ENCODE results near the gene DTNBP1.

DTNBP1 gene

DNA sequence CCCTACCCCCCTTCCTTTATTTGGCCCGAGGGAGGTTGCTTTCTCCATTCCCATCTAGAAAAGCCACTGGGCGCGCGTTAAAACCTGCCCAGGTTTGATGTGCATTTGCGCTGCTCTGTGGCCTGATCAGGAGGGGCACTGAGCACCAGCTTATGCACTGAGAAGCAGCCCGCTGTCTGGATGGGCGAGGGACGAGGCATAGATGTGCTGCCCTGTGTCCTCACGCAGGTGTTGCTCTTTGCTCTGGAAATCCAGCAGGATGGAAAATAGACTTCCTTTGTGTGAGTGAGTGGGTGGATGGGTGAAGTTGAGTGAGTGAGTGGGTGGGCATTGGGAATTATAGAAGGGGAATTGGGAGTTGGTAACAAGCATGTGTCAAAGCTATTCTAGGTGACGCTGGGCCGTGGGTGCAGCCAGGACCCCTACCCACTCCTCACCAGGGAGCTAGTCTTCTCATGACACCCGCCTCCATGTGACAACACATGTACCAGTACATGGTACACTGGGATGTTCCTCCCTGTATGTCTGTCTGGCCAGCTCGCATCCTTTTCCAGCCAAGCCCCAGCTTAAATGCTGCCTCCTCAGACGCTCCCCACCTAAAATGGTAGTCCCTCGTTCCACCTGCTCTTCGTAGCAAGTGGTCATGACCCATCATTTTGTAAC is 162.6 kb downstream of the DTNBP1 start:
- no peak for DNase-seq

DNA sequence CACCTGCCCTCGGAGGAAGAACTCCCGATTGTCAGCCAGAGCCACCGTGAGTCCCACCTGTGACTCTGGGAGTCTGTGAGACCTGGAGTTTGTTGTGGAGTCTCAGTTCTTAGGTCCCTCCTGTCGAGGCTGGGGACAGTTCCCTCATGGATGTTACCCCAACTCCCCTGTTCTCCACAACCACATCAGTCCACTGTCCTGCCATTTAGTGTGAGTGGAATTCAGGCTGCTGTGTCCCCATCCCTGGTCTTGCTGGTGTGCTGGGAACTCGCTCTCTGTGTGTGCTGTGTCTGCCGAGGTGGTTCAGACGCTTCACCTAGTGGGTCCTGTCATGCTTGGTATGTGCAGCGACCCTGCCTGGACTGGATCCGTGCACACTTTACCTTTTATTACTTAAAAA is 163.2 kb downstream of the DTNBP1 start:
- no peak for DNase-seq

DNA sequence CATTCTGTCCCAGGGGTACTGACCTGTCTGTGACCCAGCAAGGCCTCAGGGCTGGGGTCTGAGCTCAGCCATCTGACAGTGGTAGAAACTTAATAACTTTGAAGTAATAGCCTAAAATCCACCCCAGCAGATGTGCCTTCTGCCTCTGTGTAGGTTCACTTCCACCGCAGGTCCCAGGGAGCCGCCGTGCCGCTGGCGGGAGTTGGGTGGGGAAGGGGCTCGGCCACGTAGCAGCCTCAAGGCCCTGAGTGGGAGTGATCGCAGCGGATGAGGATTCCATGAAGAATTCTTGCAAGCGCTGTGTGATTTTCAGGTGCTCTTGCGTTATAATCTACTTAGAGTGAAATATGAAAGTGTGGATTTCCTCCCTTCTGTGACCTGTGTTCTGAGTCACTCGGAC is 163.7 kb downstream of the DTNBP1 start:
- no peak for DNase-seq

DNA sequence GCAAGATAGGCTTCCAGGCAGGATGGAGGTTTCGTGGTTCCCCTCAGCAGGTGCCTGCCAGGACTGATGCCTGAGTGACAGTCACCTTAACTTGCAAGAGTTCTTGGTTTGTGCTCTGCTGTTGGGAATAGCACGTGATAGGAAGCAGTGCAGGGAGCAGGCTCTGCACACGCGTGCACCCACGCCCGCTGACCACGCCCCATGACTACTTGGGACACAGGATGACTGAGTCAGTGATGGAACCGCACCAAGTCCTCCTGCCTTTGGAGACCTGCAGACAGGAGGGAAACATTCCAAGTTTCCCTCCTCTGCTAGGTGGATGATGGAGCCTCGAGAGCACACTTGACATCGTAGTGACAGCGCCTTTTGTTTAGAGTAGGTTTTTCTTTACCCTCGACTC is 164.2 kb downstream of the DTNBP1 start:
- DNase-seq: no peak

DNA sequence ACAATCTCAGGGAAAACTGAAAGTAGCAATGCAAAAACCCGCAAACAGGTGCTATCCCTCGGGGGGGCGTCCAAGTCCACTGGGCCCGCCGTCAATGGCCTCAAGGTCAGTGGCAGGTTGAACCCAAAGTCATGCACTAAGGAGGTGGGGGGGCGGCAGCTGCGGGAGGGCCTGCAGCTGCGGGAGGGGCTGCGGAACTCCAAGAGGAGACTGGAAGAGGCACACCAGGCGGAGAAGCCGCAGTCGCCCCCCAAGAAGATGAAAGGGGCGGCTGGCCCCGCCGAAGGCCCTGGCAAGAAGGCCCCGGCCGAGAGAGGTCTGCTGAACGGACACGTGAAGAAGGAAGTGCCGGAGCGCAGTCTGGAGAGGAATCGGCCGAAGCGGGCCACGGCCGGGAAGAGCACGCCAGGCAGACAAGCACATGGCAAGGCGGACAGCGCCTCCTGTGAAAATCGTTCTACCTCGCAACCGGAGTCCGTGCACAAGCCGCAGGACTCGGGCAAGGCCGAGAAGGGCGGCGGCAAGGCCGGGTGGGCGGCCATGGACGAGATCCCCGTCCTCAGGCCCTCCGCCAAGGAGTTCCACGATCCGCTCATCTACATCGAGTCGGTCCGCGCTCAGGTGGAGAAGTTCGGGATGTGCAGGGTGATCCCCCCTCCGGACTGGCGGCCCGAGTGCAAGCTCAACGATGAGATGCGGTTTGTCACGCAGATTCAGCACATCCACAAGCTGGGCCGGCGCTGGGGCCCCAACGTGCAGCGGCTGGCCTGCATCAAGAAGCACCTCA is 166.3 kb downstream of the DTNBP1 start:
- no peak for DNase-seq

DNA sequence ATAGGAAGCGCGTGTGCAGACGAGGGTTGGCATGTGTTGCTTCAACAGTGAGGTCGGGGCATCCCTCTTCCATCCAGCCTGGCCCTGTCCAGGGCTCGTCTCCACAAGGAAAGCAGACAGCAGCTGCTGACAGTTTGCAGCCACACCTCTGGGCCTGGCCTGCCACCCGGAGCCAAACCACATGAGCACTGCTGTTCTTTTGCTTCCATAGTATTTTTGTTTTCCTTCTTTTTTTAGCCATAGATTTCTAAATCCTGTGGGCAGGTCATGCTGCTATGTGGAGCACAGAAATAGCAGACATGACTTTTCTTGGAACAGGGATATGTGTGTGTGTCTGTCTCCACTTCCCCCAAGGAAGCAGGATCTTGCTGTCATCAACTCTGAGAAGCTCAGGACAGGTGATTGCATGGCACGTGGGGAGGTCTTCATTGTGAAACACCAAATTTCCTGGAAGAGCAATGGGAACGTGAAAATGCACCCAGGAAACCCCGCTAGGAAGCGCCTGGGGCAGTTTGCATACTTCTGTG is 167.4 kb downstream of the DTNBP1 start:
- no peak for DNase-seq

DNA sequence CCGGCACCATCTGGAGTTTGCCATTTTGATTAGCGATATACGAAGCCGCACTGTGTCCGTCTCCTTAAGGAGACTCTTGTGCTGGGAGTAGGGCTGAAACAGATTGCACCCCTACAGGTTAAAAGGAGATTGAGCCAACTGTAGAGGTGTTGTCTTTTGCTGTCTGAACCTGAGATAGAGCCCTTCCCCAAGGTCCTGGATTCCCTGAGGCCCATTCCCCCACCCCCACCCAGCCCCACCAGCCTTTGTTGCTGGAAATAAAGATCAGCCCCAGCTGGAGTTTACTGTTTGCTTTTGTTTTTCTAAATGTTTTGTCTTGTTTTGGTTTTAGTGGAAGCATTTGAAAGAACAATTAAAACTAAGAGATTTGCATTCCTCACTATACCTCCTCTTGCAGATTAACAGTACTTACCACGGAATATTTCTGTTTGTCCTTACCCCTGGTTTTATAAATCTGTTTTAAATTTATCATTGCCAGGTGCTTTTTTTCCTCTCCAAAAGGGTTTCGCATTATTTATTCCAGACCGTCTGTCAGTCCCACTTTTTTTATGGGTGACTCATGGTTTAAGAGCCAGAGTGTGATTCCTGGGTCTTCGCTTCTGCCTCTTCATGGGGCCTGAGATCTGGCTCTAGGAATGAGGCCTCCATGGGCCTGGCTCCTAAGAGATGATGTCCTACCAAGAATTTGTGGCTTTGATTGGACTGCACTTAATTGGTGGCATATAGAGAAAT is 169.2 kb downstream of the DTNBP1 start:
- DNase-seq: no peak

DNA sequence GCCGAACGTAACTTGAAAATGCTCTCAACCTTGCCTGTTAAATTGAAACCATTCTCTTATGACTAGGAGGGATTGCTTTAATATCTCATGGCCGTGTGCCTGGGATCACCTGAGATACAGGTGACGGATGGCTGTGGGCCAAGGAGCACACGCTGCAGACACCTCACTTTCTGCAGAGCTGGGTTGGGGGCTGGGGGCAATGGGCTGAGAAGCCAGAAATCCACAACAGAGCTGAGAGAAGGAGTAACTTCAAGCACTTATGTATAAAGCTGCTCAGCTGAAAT is 170.9 kb downstream of the DTNBP1 start:
- no peak for DNase-seq

DNA sequence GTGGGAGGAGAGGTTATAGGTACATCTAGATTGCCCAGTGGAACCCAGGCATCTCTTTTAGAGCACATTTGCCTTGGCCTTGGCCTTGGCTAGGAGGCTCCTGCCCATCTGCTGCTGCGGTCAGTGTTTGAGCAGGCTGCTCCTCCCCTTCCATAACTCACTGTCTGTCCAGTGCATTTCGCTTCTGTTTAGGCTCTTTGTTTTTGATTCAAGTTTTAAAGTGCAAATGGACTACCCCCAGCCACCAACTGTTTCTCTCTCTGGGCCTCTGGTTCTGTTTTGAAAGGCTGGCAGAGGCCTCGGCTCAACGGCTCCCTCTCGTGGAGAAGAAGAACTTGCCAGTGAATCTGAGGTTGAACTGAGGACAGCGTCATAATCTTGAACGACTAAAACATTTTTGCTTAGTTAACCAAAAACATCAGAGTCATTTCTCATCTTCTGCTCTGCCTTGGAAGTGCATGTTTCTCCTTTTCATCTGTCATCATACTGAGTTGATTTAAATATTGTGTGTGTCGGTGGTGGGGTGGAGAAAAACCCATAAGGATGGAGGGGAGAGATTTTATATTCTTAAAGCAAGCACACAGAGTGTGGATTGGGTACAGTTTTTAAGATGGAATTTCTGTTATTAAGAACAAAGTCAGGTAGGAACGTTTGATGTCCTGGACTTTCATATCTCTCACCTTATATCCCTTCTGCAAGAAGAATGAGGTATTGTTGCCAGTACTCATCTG is 171.4 kb downstream of the DTNBP1 start:
- DNase-seq: no peak

DNA sequence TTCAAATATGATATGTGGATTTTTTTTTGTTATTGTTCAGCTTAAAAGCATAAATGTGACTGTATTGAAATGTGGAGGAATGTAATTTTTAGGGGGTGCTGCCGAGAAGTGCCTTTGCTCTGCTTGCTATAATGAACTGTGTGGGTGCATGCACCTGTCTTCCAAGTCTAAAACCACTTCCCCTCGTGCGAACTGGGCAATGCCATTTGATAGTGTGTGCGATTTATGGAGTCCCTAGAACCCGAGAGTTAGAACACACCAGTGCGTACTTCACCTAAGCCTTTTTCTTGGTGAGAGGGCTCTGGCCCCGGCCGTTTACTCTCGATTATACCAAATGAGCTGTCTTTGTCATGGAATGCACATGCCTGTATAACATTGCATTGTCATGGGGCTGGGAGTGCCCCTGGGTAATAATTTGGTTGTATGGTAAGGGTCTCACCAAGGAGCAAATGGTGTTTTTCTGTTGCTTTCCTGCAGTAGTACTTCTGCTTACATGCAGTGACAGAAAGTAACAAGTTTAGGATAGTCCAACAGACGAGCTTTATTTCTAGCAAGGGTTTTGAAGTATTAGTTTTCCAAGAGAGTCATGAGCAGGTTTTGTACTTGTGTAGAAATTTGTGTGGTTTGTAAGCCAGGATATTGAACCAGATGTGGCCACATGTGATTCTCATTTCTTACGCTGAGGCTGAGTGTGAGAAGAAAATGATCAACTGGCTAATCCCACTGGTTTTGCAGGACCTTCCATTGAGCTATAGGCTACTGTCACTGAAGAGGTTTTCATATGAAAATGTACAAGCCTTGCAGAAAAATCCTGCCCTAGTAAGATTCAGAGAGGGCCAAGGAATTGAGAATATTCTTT is 172.4 kb downstream of the DTNBP1 start:
- DNase-seq: no peak

DNA sequence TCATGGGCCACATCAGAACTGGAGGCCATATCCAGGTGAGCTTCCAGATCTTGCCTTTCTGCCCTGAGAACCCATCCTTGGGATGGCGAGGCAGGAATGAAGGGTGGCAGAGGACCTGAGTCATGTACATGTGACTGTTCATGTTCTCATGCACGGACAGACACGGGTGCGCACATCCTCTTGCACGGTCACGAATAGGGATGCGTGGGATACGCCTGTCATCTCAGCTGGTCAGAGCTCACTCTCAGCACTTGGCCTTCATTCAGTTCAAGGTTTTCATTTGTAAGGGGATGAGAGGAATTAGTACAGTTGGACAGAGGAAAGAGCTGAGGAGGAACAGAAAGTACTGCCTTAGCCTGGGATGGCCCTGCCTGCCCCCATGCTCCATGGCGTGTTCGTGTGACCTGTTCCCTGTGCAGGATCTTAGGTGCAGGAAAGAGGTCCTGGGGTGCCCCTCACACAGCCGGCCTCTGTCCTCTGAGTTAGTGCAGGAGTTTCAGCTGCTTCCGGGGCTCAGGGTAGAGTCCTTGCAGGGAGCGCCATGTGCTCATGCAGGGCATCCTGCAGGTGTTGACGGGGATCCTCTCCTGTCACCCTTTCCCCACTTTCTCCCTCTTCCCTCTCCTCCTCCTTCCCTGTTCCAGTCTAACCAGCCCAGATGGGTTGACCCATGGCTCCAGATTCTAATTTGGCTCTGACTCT is 173.4 kb downstream of the DTNBP1 start:
- DNase-seq: no peak

DNA sequence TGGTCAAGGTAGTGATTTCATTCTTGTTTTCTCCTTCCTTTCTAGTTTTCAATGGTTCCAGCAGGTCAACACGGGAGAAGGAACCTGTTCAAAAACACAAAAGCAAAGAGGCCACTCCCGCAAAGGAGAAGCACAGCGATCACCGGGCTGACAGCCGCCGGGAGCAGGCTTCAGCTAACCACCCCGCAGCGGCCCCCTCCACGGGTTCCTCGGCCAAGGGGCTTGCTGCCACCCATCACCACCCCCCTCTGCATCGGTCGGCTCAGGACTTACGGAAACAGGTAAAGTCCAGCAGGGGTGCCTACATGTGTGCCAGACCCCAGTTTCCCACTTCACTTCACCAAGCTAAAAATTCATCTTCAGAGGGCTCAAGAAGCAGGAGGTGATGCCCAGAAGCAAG is 175.6 kb downstream of the DTNBP1 start:
- no peak for DNase-seq

DNA sequence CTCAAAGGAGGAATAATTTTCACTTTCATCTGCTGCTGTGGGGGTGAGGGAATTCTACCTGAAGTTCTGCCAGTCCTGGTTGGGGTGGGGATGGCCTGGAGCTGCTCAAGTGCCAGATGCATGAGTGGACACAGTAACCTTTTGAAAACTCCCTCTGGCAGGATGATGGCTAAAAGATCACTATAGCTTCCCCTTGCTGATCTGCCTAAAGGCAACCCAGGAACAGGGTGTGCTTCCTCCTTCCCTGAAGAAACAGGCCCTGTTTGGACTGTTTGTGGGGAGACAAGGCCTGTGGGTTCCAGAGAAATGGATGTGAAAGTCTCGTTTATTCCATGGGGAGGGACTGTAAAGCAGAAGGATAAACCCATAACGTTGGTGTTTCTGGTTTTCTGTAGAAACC is 176.9 kb downstream of the DTNBP1 start:
- no peak for DNase-seq

DNA sequence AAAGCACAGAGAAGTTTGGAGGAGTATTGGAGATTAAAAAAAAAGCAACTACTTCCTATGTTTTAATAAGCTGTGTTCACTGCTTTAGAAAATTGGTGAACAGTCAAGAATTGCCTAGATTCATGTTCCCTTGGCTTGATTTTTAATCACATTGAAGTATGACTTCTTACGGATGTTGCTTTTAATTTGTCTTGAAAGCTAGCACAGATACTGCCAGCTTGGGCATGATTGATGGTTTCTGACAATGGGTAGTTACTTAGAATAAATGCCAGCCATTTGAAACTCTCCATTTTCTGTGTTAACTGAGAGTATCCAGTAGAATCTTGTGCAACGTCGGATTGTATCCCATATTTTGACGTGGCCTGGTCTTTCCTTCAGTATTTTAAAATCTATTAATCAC is 178.0 kb downstream of the DTNBP1 start:
- DNase-seq: no peak

DNA sequence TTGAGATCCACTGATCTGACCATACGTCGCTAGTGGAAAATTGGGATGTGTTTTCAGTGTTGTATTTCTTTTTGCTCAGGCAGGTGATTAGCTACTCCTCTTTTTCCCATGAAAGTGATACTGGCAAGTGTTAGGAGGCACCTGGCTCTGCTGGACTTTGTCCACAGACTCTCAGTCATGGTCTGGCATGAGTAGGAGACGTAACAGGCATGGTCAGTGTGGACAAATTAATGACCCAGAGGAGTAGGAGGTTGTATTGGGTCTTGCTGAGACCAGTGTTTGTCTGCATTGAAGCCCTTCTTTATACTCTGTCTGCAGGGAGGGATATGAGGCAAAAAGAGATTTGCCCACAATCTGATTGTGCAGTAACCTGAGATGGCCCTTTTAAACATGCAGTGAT is 178.7 kb downstream of the DTNBP1 start:
- no peak for DNase-seq

DNA sequence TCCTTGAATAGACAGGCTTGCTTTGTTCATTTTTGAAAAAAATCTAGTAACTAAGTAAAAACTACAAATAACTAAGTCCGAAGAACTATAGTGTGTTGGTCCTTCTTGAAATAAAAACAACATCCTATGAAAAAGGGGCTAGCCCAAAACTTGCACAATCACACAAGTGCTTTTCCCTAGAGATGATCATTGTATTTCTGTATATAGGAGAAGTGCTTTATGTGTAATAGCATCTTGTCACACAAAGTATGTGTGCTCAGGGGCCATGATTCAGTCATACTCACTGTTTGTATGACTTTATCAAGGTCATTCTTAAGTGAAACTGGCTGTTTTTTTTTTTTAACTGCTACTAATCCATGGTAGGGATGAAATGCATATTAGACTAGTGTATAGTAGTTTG is 179.8 kb downstream of the DTNBP1 start:
- no peak for DNase-seq

DNA sequence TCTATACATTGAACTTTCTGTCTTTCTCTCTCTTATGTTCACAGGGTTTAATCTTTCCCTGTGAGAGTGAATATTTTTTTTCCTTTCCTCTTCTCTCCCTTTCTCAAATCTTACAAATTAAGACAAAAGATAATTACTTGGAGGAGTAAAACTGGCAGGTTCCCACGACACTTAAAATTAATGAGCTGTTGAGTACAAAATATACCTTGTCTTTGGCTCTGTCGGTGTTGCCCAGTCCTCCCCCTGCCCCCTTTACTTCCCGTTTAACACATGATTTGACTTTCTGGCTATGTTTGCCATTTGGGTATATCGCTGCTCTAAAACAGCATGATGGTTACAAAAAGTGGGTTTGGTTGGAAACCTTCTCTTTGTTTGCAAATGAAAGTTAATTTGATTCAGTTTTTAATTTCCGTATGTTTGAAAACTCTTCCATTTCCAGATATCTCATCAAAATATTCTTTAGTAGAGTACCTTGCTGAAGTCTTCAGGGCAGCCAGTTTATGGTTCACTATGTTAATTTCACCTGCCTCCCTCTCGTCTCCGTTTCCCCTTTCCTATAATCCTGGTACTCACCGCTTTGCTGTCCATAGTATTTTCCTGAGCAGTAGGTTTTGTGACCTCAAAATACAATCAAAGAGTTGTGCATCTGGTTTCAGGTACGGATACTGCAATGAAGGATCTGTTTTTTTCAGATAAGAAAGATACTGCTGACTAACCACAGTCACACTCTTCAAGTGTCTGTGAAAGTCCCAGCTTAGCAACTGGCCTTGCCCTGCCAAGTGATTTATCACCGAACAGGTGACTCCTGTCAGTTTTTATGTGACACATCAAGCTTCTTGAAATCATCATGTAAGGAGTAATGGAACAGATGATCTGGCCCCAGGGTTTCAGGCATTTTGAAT is 181.2 kb downstream of the DTNBP1 start:
- DNase-seq: no peak

DNA sequence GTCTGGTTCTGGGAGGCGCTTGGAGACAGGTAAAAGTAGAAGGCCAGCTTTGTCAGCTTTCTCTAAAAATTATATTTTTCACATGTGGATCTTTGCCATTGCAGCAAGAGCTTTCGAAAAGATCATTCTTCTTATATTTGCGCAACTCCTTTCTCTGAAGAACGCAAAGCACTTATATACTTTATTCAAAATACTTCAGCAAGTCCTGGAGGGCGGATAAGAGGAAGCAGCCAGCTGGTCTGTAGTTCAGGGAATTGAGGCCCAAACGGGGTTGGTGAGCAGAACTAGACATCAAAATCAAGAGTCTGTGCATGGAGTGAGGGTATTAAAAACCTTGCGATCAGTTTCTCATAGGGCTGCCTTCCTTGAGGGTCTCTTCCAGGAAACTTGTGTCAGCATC is 182.3 kb downstream of the DTNBP1 start:
- no peak for DNase-seq

DNA sequence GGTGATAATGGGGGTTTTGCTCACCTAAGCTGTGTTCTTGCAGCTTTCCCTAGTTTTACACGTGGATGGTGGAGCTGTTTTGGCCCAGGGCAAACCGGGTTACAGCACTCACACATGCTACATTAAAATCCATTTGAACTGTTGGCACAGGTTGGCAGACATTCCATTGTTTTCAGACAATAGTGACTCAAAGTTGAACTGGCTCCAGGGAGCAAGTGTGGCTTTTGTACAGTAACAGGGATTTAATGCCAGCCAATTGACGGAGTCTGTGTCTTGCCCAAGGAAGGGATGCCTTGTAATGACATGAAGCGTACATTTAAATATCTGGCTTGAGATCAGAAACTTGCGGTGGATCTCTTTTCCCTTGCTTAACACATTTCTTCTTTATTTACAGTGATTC is 183.1 kb downstream of the DTNBP1 start:
- DNase-seq: no peak

DNA sequence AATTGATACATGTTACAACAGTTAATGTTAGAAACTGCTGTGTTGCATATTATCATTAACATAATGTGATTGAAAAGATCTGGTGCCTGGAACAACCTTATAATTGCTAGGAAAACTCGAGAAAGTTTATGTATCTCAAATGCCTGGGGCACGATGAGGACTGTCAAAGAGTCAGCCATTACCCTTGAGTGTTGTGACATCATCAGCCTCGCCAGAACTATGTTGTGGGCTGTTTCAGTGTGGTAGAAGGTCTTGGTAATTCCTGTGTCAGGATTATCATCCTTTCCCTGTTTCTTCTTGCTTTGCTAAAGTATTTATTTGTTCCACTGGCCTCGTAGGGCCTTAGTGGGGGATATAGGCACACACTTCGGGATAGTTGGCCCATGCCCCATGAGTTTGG is 185.1 kb downstream of the DTNBP1 start:
- no peak for DNase-seq
